HG02884 (cell line): ENCODE data around the gene TMEM19.

Experiments
- ATAC-seq: cut with Tn5 transposase; IDR thresholded peaks from one replicate; pipeline ENCODE4 v1.9.1; 2021; ENCODE audit warnings: mild to moderate bottlenecking, moderate library complexity; ENCODE audit not compliant: unreplicated experiment

Gene TMEM19

DNA sequence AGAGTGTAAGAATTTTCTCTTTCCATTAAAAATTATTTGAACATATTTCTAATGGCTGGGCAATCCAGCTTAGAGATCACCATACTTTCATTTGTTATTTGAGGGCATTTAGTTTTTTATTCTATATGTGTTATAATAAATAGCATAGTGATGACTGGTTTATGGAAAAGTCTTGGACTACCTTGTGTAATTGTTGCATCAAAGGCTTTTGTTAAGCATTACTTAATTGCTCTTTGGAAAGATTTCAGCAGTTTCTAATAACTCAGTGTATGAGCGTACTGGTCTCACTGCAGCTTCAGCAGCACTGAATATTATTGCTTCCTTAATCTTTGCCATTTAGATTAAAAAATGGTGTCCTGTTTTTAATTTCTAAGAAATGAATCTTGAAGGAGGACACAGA is 22.8 kb downstream of the TMEM19 start:
- no peak for ATAC-seq

- ATAC-seq, result no peak
Observed at GRCh38 chr12:71710276-71711125, 24.6 kb downstream of the TMEM19 start.

- no peak for ATAC-seq
Observed at GRCh38 chr12:71718611-71719010, 32.7 kb downstream of the TMEM19 start.

DNA sequence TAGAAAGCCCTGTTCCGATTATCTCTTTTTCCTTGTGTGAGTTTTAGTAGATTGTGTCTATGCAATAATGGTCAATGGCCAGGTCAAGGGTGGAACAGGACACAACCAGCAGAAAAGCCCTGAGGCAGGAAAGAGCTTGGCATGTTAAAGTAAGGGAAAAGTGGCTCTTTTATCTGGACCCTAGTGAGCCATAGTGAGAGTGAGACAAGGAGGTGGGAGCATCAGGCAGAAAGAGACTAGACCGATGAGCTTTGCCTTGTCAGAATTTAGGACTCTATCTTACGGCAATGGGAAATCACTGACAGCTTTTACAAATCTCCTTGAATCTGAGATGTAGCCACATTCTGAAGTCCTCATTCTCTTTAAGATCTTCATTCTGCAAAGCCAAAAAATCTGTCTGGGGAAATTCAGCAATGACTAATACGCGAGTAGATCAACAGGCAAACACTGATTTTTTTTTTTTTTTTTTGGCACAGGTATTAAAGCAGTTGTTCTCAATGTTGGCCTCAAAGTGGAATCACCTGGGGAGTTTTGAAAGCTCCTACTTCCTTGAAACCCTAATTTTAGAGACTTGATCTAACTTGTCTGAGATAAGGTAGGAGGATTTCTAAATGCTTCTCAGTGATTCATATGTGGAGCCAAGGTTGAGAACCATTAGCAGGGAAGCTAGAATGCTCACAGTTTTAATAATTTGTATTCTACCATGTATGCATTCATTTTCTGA is 33.9 kb downstream of the TMEM19 start:
- ATAC-seq, result no peak

GRCh38 chr12:71721783-71722505 is 36.1 kb downstream of the TMEM19 start:
- ATAC-seq, result no peak

- ATAC-seq, result no peak
Observed at GRCh38 chr12:71725011-71725410, 39.1 kb downstream of the TMEM19 start.

DNA sequence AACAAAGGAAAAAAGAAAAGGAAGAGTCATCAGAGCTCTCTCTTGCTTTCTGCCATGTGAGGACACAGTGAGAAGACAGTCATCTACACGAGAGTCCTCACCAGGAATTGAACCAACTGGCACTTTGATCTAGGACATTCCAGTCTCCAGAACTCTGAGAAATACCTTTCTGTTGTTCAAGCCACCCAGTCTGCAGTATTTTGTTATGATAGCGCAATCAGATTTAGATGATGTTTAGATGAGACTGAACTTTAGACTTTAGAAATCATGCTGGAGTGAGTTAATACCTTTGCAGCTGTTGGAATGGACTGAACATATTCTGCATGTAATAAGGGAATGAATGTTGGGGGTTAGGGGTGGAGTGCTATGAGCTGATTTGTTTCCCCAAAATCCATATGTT is 40.7 kb downstream of the TMEM19 start:
- no peak for ATAC-seq

DNA sequence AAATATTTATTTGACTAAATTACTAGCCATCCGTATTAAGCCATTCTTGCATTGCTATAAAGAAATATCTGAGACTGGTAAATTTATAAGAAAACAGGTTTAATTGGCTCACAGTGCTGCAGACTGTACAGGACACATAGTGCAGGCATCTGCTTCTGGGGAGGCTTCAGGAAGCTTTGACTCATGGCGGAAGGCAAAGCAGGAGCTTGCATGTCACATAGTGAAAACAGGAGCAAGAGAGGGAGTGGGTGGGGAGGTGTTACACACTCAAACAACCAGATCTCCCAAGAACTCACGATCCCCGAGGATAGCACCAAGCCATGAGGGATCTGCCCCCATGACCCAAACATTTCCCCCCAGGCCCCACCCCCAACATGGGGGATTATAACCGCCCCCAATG is 42.1 kb downstream of the TMEM19 start:
- ATAC-seq, result no peak

DNA sequence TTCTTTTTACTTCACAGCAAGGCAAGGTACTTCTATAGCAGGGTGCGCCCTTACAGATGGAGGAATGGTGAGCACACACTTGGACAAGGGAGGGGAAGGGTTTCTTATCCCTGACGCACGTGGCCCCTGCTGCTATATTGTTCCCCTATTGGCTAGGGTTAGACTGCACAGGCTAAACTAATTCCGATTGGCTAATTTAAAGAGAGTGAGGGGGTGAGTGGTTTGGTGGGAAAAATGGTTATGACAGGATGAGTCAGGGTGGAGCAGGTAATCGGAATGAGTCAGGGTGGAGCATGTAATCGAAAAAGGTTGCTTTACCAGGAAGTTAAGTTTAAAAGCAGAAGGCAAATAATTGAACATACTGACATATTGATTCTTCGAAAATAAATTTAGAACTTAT is 45.1 kb downstream of the TMEM19 start:
- ATAC-seq, result no peak

- ATAC-seq, result no peak
Observed at GRCh38 chr12:71731439-71732356, 45.8 kb downstream of the TMEM19 start.

DNA sequence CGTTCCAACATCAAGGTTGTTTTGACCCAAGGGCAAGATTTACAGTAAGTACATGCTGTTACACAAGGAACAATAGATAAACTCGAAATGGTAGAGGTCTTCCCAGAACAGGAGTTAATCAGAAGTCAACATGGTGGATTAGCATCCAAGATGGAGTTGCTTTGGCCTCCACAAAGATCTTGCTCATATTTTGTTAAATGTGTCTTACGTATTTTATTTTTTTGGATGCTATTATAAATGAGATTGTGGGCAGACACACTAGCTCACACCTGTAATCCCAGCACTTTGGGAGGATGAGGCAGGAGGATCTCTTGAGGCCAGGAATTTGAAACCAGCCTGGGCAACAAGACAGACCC is 46.5 kb downstream of the TMEM19 start:
- ATAC-seq, result no peak

DNA sequence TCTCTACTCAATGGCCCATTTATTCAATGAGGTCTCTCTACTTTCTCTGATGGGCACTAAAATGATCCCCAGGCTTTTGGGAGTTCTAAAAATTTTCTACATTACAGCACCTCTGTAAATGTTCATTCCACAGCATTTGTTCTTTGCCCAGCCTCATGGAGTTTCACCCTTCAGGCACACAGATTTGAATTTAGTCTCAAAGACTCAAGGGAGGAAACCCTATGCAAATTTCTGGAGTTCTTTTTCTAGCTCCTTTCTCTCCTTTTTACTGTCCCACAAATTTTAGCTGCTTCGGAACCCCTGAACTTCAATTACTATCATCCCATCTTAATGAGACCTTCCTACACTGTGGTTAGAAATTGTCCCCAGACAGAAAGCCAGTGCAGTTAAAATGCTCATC is 51.3 kb downstream of the TMEM19 start:
- ATAC-seq, result no peak

DNA sequence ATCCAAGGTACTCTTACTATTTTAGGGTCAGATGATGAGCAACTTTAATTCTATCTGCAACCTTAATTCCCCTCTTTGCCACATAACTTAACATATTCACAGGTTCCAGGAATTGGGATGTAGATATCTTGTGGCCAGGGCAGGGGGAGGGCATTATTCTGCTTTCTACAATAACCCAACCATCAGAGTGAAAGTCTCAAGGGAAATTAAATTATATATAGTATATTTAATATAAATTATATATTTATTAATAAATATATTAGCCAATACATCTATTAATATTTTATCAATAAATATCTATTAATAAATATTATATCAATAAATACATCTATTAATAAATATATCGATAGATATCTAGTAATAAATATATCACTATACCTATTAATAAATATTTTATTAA is 57.1 kb downstream of the TMEM19 start:
- no peak for ATAC-seq

DNA sequence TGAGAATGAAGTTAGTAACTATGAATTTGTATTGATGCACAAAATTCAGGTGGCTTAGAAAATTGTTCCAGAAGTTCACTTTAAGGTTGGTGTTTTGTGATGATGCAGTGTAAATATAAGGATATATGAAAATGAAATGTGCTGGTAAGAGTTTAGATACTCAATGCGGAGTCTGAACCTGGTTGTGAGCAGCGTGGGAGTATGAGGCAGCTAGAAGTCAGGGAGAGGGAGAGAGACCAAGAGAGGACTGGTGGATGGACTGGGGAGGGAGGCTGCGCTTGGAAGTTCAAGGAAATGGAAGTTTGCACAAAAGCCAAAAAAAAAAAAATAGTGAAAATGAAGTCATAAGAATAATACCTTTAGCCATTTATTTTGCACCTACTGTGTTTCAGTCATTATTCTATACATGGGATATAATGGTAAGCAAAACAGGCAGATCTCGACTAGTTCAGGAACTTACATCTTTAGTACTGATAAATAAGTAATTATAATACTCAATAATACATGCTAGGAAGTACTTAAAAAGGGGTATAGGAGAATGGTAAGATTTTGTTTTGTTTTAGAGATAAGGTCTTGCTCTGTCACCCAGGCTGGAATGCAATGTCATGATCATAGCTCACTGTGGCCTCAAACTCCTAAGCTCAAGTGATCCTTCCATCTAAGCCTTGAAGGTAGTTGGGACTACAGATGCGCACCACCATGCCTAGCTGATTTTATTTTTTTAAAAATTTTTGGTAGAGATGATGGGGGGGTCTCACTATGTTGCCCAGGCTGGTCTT is 58.8 kb downstream of the TMEM19 start:
- no peak for ATAC-seq

GRCh38 chr12:71746974-71747611 is 61.2 kb downstream of the TMEM19 start:
- peak; percentile 85 for ATAC-seq

- no peak for ATAC-seq
Observed at GRCh38 chr12:71748081-71748850, 62.4 kb downstream of the TMEM19 start.

DNA sequence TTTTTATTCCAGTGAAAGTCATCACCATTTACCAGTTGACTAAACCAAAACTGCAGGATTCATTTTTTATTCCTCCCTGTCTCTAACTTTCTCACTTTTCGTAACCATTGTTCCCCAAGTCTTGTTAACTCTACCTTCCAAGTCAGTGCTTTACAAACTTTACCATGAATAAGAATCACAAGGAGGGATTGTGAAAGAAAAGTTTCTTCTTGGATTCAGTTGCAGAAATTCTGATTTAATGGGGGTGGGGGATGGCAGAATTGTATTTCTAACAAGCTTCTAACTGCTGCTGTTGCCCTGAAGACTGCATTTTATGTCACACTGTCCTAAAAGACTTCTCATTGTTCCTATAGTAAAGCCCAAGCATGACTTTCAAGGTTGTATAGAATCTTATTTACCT is 63.8 kb downstream of the TMEM19 start:
- no peak for ATAC-seq

DNA sequence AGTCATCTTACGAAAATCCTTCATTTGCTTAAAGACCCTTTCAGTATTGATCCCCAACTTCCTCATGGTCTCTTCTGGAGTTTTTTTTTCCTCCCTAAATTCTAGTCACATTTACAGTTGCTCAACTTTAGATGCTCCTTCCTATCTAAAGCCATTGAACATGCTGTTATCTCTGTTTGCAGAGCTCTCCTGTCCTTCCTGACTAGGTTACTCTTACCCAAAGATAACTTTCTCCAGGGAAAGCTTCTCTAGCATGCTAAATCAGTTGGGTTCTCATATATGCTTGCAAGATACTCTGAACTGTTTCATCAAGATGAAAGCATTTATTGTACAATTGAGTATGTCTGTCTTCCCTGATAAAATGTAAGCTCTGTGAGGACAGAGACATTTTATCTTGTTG is 67.0 kb downstream of the TMEM19 start:
- no peak for ATAC-seq
